VCaP (cell line): ENCODE measurements around the gene IFNA14.

Experiments
- H3K27ac ChIP-seq: fragments of 450-650 bp; 2 replicates; pipeline ENCODE4 v1.5.1; 2017
- TF ChIP-seq, protein P1 (sequence below): fragments of 450-650 bp; conservative IDR thresholded peaks from 2 replicates; pipeline ENCODE4 v1.5.1; 2017; ENCODE audit warnings: mild to moderate bottlenecking, moderate library complexity

IFNA14 gene

DNA sequence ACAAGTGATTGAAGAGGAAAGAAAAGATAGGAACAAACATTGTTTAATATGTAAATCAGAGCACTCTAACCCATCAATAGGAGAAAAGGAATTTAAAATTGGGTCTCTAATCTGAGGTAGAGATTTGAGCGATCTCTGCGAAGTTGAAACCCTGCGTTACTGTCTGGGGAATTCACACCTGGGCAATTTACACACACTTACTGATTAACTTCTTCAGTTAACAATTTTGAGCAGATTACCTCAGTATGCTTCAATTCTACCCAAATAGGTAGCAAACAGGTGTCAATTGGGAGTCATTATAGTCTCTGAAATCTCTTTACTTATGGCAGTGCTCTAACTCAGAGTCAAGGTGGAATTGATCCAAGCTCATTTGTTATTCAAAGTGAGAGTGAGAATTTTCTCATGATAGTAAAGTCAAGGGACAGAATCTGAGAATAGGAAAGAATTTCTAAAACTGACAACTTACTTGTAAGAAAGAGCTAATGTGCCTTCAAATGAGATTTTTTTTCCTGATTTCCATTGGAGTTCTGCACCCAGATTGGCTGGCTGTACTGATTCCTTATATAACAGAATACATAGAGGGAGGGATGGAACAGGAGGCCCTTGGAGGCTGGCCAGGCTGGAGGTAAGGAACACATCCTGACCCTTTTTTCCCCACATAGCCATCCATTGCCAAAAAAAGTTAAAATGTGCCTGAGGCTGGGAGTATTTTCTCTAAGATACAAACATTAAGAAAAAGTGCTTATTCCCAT, 27.1 kb upstream of the IFNA14 start:
- H3K27ac ChIP-seq, result peak overlapping the region; percentile 57

DNA sequence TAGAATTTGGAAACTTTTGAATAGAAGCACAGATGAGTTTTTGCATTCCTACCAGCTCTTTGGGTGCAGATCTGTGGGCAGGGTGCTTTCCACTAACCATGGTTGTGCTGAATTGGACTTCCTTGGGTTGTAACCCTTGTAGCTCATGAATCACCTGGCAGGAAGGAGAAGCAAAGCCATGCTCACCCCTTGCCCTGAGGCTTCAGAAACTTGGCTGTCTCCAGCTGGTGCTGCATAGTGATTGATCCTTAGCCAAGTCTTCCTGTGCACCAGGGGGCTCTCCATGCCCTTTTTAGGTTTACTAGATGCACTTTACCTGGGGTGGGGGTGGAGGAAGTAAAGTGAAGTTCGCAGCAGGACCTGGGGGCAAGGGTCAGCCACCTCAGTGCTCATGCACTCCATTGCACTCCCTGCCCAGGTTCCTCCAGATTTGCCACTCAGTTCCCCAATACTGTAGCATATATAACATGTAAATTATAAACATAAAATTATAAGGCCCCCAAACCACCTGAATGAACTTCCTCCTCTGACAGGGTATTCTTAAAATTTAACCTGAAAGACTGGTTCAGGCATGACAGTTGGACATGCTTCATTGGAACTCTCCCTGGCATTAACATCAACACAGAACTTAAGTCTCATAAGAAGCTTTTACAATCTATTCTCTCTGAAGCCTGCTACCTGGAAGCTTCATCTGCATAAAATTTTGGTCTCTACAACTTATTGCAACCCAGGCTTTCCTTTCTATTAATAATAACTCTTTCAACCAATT, 25.8 kb upstream of the IFNA14 start:
- TF ChIP-seq, protein P1, sequence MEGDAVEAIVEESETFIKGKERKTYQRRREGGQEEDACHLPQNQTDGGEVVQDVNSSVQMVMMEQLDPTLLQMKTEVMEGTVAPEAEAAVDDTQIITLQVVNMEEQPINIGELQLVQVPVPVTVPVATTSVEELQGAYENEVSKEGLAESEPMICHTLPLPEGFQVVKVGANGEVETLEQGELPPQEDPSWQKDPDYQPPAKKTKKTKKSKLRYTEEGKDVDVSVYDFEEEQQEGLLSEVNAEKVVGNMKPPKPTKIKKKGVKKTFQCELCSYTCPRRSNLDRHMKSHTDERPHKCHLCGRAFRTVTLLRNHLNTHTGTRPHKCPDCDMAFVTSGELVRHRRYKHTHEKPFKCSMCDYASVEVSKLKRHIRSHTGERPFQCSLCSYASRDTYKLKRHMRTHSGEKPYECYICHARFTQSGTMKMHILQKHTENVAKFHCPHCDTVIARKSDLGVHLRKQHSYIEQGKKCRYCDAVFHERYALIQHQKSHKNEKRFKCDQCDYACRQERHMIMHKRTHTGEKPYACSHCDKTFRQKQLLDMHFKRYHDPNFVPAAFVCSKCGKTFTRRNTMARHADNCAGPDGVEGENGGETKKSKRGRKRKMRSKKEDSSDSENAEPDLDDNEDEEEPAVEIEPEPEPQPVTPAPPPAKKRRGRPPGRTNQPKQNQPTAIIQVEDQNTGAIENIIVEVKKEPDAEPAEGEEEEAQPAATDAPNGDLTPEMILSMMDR, result no peak
- H3K27ac ChIP-seq, result peak overlapping the region; percentile 57

More for the DNA sequence above, 27.1 kb upstream of the IFNA14 start:
- TF ChIP-seq, protein P1, result no peak

DNA sequence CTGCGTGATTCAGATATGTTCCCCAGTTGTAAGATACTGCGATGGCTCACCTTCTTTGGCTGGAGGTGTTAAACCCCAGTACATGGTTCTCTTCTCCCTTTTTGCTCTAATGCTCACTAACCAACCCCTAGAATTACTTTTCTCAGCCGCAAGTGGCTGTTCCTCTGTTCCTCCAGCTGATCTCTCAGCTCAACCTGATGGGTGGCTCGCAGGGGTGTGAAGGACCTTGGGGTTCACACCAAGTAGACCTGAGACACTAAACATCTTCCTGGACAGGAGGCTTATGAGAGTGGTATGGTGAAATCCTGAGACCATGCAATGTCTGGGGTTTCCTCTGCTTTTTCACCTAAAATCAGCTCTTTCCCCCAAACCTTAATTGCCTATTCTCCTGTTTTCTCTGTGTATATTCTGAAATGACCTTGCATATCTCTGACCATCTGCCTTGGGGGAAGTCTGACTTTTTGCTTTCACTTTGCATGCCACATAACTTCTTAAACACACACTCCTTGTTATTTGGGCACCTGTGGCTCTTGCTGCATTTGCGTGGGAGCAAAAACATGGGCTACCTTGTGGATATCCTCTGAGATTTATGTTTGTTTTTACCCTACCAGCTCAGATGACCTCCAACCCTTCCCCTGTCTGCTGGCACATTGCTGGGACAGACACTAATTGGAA, 15.9 kb upstream of the IFNA14 start:
- H3K27ac ChIP-seq, result no peak overlapping the region
- TF ChIP-seq, protein P1, result no peak

DNA sequence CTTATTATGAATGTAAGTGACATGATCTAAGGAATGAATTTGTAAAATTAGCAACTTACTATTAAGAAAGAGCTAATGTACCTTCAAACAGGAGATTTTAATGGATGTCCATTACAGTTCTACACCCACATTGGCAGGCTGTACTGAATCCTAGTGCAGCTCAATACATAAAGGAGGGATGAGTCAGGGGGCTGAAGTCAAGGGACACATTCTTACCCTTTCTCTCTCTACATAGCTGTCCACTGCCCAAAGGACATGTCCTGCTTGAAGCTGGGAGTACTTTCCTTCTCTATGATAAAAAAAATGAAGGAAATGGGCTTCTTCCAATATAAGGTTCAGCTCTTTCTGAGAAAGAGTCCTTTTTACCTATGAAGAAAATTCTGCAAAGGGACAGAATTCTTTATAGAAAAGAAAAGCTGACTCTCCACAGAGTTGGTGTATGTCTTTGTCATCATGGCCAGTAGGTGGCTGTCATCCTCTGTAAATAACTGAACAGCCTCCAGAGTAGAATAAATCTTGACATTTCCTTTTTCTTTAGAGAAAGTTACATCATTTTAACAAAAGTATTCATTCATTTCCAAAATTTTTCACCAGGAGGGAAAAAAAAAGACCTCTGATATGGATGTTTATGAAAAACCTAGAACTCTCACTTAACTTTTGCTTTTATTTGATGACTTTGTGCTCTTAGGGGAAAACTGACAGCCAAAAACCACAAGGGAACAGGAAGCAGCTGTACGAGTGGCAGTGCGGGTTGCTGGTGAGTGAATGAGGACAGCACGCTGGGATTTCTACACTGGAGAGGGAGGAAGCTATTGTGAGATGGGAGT, 13.1 kb upstream of the IFNA14 start:
- H3K27ac ChIP-seq, result no peak overlapping the region
- TF ChIP-seq, protein P1, result peak; percentile 87

DNA sequence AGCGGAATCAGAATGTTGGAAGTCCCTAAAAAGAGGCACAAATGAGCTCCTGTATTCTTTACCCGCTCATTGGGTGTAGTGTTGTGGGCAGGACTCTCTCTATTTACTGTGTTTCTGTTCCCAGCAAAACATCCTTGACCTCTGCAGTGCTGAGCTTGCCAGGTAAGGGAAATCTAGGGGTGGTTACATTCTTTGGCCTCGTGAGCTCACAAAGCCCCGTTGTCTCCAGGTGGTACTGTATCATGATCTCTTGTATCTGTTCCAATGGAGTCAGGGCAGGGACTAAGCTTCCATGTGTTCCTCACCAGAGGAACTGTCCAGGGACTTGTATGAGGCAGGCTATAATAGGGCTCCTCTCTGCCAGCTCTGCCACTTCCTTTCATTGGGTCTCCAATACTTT, 11.8 kb upstream of the IFNA14 start:
- no peak overlapping the region for H3K27ac ChIP-seq
- TF ChIP-seq, protein P1, result no peak

DNA sequence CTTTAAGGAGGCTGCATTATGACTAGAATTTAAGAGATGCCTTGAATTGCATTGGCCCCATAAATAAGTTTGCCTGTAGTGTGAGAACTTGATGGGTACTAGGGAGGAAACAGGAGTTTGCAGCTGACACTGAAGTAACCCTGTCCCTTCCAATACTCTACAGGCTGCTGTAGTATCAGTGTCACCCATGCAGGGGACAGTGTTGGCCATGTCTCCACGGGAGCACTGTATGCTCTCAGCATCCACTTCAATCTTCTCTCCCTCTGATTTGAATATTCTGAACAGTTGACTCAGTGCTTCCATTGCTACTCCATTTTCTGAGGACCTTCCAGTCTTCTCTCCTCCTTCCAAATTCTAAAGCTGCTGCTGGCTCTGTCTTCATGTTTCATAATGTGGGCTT, 11.4 kb upstream of the IFNA14 start:
- TF ChIP-seq, protein P1, result 0 out of 2 replicates have a peak, but pooled peaks have one; percentile 15
- no peak overlapping the region for H3K27ac ChIP-seq
